Osteoblast (primary cell): ENCODE results near the gene RFX8. TPM values are rescaled to one million over a fixed set of nuclear protein-coding genes. Genes with fewer than 3 reads are reported as not detected.

Source experiments
- DNase-seq: peaks from one replicate; pipeline ENCODE4 v3.0.0; 2011; ENCODE audit warnings: low spot score, mixed read lengths; ENCODE audit not compliant: insufficient read length; ENCODE audit errors: missing footprints
- H2AFZ ChIP-seq: 2 replicates; pipeline ENCODE4 v1.6.0; 2011; ENCODE audit warnings: mild to moderate bottlenecking, low read length
- H3K27ac ChIP-seq: 2 replicates; pipeline ENCODE4 v1.5.1; 2011; ENCODE audit warnings: mild to moderate bottlenecking, low read depth, low read length, moderate library complexity
- H3K27me3 ChIP-seq: 2 replicates; pipeline ENCODE4 v1.6.0; 2012; ENCODE audit warnings: mild to moderate bottlenecking, control low read depth, inconsistent platforms, low read length, moderate library complexity; ENCODE audit not compliant: insufficient read depth
- H3K36me3 ChIP-seq: 2 replicates; pipeline ENCODE4 v1.5.1; 2011; ENCODE audit warnings: mild to moderate bottlenecking, low read length, control low read depth, moderate library complexity; ENCODE audit not compliant: insufficient read depth
- H3K4me1 ChIP-seq: 2 replicates; pipeline ENCODE4 v1.5.1; 2011; ENCODE audit warnings: mild to moderate bottlenecking, low read length, control low read depth, moderate library complexity; ENCODE audit not compliant: insufficient read depth
- H3K4me2 ChIP-seq: 2 replicates; pipeline ENCODE4 v1.6.0; 2011; ENCODE audit warnings: mild to moderate bottlenecking, low read length; ENCODE audit not compliant: insufficient read depth
- H3K4me3 ChIP-seq: fragments of 200-600 bp; sonication (generic); 3 replicates; pipeline ENCODE4 v1.5.1; 2012; ENCODE audit warnings: mild to moderate bottlenecking, low read length, inconsistent platforms; ENCODE audit not compliant: insufficient read depth
- H3K79me2 ChIP-seq: 2 replicates; pipeline ENCODE4 v1.6.0; 2012; ENCODE audit warnings: mild to moderate bottlenecking, low read length, control low read depth, inconsistent platforms; ENCODE audit not compliant: insufficient read depth
- H3K9me3 ChIP-seq: 2 replicates; pipeline ENCODE4 v1.5.1; 2011; ENCODE audit warnings: low read depth, low read length, control low read depth
- H4K20me1 ChIP-seq: 2 replicates; pipeline ENCODE4 v1.6.0; 2012; ENCODE audit warnings: mild to moderate bottlenecking, low read length, control low read depth; ENCODE audit not compliant: insufficient read depth
- CTCF ChIP-seq: IDR thresholded peaks from 2 replicates; pipeline ENCODE4 v1.5.1; 2011; ENCODE audit warnings: mild to moderate bottlenecking, low read depth, low read length, moderate library complexity; ENCODE audit errors: extremely low read depth
- total RNA-seq: library from RNA; depleted of rRNA; stranded (reverse); fragments of >200 nt; gene quantifications from 2 replicates; pipeline ENCODE4 v1.2.3, GENCODE V29; 2012

RFX8 gene
- total RNA-seq, 1 donor, result 7.6 TPM

- Histone ChIP-seq H3K9me3 (no peaks in the 10 kb centered on the region), H2AFZ (no peak overlapping the region), H3K4me3 (no peak overlapping the region), H3K27me3 (no peaks in the 10 kb centered on the region), H3K27ac (no peak overlapping the region), H3K4me2 (no peak overlapping the region), H3K79me2 (no peaks in the 10 kb centered on the region), H3K4me1 (no peaks in the 10 kb centered on the region), H4K20me1 (no peaks in the 10 kb centered on the region), H3K36me3 (peaks cover 20% of the 10 kb centered on the region)
- TF ChIP-seq CTCF, result no peak
- no peak for DNase-seq
Measured at GRCh38 chr2:101412092-101412694, 62.7 kb downstream of the RFX8 start.

- H3K27me3 ChIP-seq, result no peaks in the 10 kb centered on the region
- H3K4me1 ChIP-seq, result no peaks in the 10 kb centered on the region
- TF ChIP-seq CTCF, result no peak
- H3K9me3 ChIP-seq, result no peaks in the 10 kb centered on the region
- no peak overlapping the region for H2AFZ ChIP-seq
- no peak overlapping the region for H3K27ac ChIP-seq
- peaks cover 16% of the 10 kb centered on the region for H3K36me3 ChIP-seq
- no peaks in the 10 kb centered on the region for H3K79me2 ChIP-seq
- no peak overlapping the region for H3K4me3 ChIP-seq
- no peak overlapping the region for H3K4me2 ChIP-seq
- no peak for DNase-seq
- no peaks in the 10 kb centered on the region for H4K20me1 ChIP-seq
Measured at GRCh38 chr2:101410746-101411145, 64.2 kb downstream of the RFX8 start.

- no peak overlapping the region for H2AFZ ChIP-seq
- no peaks in the 10 kb centered on the region for H4K20me1 ChIP-seq
- H3K4me3 ChIP-seq, result no peak overlapping the region
- TF ChIP-seq CTCF, result no peak
- DNase-seq, result no peak
- H3K4me2 ChIP-seq, result no peak overlapping the region
- H3K79me2 ChIP-seq, result no peaks in the 10 kb centered on the region
- no peaks in the 10 kb centered on the region for H3K27me3 ChIP-seq
- no peak overlapping the region for H3K27ac ChIP-seq
- no peaks in the 10 kb centered on the region for H3K9me3 ChIP-seq
- no peaks in the 10 kb centered on the region for H3K4me1 ChIP-seq
- H3K36me3 ChIP-seq, result peaks cover 19% of the 10 kb centered on the region
Measured at GRCh38 chr2:101410114-101410513, 64.8 kb downstream of the RFX8 start.

GRCh38 chr2:101409699-101410098 is 65.2 kb downstream of the RFX8 start:
- Histone ChIP-seq H3K4me2 (no peak overlapping the region), H3K9me3 (no peaks in the 10 kb centered on the region), H3K27me3 (no peaks in the 10 kb centered on the region), H3K27ac (no peak overlapping the region), H4K20me1 (no peaks in the 10 kb centered on the region), H3K4me3 (no peak overlapping the region), H2AFZ (no peak overlapping the region), H3K4me1 (no peaks in the 10 kb centered on the region), H3K79me2 (no peaks in the 10 kb centered on the region), H3K36me3 (peaks cover 20% of the 10 kb centered on the region)
- DNase-seq, result no peak
- no peak for TF ChIP-seq CTCF
